PC-3 (cell line): ENCODE measurements around the gene CENPC.

Source experiments
- EZH2 ChIP-seq: fragments of 300-600 bp; sonication (generic); IDR thresholded peaks from one replicate; pipeline ENCODE4 v1.6.1; 2017; ENCODE audit warnings: antibody characterized with exemption, mild to moderate bottlenecking, low read length; ENCODE audit not compliant: unreplicated experiment
- TF ChIP-seq, protein P1 (sequence below): fragments of 300-600 bp; sonication (generic); conservative IDR thresholded peaks from 2 replicates; pipeline ENCODE4 v1.5.1; 2017; ENCODE audit warnings: antibody characterized with exemption, low read depth, mild to moderate bottlenecking, low read length

DNA sequence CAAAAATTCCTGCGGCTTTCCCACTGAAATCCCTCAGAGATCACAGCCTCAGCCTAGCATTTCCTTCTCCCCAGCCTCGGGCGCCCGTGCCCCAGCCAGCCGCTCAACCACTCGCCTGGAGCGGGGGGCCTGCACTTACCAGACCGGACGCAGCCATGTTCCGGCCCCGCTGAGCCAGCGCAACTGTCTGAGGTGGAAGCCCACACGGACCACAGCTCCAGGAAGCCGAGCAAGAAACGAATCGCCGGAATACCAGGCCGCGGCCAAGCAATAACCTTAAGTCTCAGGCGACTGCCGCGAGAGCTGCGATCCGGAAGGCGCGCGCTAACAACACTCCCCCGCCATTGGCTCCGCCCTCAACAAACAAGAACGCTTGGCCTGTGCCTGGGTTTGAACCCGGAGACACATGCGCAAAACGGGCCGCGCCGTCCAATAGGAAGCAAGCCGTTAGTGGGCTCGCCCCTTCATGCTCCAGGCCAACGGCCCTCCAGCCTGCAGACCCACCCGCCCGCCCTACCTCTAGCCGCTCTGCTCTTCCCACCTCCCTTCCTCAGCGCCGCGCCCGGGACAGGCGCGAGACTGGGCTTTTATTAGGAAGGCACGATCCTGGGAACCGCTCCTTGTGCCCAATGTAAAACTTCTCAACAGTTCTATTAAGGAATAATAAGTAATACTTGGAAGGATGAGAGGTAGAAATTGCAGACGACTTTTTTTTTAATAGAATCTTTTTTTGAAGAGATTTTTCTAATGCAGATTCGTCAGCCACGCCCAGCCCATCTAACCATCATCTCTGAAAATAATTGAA is at the start of gene CENPC:
- no peak for TF ChIP-seq EZH2
- TF ChIP-seq, protein P1, sequence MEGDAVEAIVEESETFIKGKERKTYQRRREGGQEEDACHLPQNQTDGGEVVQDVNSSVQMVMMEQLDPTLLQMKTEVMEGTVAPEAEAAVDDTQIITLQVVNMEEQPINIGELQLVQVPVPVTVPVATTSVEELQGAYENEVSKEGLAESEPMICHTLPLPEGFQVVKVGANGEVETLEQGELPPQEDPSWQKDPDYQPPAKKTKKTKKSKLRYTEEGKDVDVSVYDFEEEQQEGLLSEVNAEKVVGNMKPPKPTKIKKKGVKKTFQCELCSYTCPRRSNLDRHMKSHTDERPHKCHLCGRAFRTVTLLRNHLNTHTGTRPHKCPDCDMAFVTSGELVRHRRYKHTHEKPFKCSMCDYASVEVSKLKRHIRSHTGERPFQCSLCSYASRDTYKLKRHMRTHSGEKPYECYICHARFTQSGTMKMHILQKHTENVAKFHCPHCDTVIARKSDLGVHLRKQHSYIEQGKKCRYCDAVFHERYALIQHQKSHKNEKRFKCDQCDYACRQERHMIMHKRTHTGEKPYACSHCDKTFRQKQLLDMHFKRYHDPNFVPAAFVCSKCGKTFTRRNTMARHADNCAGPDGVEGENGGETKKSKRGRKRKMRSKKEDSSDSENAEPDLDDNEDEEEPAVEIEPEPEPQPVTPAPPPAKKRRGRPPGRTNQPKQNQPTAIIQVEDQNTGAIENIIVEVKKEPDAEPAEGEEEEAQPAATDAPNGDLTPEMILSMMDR, result no peak
